DMS53 (cell line): ENCODE measurements around the gene TRIAP1.
"Not testable (repeated sequence)": the region's sequence is repeated elsewhere in the genome, so short reads cannot be mapped to it uniquely, and the experiment has no call there.

Source experiments
- DNase-seq: peaks from one replicate; lab custom pipeline; 2025; lab: John Stamatoyannopoulos, UW

Gene TRIAP1

DNA sequence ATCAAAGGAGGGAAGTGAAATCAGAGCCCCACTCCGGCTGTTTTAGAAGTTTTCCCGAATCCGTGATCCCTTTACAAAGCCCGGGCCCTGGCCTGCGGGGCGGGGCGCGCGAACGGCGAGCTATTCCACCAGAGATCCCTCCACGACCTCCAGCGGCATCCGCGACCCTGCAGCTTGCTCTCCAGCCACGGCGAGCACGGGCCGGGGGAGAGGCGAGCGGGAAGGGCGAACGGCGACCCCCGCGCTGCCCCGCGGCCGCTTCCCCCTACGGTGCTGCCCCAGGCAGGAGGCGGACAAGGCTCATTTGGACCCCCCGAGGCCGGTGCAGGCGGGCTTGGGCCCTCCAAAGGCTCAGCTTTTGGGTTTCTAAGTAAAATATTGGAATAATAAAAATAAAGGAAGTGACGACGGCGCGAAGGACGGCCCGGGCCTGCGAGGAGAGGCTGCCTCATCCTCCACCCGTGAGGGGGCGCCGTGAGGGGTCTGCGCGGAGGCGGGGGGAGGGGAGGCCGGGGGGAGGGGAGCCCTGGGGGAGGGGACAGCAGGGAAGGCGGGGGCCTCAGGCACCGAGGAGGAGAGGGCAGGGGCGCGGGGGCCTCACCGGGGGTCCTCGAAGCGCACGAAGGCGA is 22.8 kb upstream of the TRIAP1 start:
- peak; percentile 76 for DNase-seq

DNA sequence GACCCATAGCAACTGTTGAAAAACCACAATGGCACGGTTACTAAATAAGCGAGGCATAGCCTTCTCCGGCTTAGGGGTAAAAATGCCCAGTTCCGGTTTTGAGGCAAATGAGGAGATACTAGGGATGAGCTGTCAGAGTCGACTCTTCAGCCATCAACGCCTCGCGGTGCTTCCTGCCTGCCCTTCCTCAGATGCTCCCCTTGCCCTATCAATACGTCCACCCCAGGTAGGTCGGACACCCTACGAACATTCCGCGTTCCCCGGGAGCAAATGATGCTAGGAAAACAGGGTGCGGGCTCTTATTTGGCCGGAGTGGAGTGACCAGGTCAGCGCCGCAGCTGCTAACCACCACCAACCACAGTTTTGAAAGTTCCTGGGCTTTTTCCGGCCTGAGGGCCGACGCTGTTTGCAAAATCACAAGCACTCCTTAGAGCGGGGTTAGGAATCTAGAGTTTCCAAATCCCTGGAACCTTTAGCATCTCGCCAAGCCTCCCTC is 22.2 kb upstream of the TRIAP1 start:
- DNase-seq: peak; percentile 76

DNA sequence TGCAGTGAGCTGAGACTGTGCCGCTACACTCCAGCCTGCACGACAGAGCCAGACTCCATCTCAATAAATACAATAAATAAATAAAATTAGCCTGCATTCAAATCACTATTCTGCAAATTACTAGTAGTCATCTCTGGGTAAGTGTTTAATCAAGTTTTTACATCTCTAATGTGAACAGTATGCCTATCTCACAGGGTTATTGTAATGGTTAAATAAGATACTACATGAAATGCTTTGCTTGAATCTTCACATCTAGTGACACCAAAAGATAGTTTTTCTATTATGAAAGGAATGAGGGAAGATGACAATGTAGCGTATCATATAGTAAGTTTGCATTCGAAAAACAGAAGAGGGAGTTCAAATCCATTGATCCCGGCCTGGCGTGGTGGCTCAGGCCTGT is 21.3 kb upstream of the TRIAP1 start:
- DNase-seq: no peak

DNA sequence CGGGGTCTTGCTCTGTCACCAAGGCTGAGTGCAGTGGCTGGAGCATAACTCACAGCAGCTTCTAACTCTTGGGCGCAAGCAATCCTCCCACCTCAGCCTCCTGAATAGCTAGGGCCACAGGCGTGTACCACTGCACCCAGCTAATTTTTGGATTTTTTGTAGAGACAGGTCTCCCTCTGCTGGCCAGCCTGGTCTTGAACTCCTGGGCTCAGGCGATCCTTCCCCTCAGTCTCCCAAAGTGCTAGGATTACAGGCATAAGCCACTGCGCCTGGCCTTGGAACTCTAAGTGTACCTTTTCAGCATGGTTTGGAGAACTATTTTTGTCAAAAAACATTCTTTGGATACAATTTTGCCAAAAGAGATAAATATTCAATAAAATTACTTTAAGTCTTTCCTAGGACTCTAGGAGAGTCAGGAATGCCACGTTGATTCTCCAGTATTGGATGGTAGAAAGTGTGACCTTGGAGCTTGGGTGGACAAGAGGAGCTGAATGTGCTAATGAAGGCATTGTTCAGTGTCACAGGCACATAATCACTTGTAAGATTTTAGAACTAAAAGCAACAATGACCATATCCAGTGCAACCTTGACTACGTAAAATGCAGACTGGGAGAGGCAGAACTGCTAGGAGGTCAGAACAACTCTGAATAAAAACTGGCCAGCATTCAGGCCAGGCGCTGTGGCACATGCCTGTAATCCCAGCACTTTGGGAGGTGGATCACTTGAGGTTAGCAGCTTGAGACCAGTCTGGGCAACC is 20.6 kb upstream of the TRIAP1 start:
- DNase-seq: peak; percentile 66

DNA sequence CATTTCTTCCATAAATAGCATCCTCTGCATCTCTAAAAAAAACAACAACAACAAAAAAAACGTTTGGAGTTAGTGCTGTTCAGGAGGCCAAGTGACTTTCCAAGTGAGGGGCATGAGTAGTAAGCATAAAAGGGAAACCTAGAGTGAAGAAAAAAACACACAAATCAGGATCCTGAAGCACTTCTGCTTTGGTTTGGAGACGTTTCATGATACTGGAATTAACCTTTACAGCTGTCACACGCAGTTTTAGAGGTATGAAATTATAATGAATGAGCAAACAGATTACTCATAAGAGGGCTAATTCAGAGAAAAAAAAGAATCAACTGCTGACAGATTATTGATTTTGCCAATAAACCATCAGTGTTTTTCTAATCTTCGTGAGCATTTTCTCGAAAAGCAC is 19.6 kb upstream of the TRIAP1 start:
- DNase-seq: no peak

DNA sequence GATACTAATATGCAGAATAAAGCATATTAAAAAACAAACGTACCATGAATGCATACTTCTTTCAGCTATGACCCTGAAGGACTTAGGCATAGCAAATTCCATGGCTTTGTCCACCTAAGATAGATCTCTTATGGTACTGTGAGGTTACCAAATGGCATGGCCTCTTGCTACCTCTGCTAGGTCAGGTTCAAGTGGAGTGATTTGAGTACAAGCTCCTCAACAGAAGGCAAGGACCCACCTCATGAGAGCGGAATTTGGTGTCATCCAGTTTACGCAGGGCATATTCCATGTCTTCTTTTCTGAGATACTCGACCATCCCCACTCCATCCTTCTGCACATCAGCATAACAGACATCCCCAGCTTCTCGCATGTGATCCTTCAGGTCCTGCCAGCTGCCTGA is 17.5 kb upstream of the TRIAP1 start:
- DNase-seq: no peak

DNA sequence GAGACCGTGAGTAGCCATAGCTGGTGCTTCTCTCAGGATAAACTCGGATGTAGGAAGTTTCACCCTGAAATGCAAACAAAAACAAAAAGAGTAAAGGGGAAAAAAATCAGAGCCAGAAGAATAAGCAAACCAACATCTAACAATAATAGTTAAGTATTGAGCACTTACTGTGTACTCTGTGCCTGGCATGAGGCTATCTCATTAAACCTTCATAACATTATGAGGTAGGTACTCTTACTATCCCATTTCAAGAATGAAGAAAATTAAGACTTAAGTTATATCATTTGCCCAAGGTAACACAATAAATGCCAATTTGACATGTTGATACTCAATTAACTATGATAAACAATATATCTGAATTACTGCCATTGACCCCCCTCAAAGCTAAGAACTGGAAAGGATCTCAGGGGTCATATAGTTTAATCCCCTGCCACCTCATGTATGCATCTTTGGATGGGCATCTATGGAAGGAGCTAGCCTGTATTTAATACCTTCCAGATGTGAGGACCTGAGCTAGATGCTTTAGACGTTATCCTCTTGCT is 16.0 kb upstream of the TRIAP1 start:
- no peak for DNase-seq

DNA sequence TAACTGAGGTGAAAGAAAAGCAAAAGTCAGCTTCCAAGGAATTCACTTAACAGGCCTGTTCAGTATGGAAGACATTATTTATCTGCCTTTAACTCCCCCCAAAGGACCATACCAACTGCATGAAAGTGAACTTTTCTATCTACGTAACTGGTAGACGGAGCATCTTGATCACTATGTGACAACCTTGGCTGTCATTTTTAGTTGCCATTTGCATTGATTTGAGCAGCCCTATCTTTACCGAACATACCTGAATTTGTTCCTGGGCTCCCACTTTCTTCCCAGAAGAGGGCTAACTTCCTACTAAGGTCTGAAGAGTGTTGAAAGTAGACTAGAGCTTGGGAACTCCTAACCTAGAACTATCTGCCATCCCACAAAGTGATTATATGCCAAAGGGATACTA is 14.0 kb upstream of the TRIAP1 start:
- DNase-seq: no peak

DNA sequence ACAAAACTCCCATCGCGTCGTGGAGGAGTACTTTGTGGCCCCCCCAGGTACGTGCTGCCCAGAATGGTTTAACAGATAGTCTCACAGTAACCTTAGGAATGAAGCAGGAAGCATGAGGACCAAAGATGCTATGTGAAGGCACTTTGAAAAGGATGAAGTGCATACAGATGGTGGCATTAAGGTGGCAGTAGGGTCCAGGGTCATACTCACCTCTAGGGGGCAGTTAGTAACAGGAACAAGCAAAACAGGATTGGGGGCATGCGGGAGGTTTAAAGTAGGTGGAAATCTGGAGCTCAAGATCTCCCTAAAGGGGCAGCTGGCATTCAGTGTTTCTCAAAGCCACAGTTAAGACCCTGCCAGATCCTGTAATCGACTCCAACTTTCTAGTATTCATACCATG is 10.9 kb upstream of the TRIAP1 start:
- DNase-seq: peak; percentile 54

DNA sequence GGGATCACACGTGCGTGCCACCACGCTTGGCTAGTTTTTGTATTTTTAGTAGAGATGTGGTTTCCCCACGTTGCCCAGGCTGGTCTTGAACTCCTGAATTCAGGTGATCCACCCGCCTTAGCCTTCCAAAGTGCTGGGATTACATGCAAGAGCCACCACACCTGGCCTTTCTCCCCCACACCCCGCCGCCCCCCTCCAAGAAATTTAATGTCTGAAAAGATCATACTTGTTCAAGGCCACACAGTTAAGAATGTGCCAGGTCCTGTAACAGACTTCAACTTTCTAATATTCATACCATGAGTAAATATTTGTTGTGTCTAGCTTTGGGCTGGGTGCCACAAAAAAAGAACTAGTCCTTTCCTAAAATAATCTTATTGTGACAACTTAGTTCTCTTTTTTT is 9.1 kb upstream of the TRIAP1 start:
- no peak for DNase-seq

DNA sequence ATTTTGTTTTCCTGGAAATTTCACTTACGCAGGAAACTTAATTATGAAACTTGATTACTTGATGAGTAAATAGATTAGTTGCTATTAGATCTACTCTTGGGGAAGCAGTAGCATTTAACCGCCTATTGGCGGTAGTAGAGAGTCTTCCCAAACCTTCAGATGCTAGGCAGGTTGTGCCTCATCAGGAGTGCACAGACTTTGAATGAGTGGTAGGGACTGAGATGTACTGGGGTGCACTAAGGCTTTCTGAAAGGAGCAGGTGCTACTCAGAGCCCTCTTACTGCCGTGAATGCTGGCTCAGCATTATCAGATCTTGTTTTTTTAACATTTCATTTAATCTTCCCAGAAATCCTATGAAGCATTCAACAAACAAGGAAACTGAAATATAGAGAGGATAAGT is 7.8 kb upstream of the TRIAP1 start:
- peak; percentile 70 for DNase-seq

DNA sequence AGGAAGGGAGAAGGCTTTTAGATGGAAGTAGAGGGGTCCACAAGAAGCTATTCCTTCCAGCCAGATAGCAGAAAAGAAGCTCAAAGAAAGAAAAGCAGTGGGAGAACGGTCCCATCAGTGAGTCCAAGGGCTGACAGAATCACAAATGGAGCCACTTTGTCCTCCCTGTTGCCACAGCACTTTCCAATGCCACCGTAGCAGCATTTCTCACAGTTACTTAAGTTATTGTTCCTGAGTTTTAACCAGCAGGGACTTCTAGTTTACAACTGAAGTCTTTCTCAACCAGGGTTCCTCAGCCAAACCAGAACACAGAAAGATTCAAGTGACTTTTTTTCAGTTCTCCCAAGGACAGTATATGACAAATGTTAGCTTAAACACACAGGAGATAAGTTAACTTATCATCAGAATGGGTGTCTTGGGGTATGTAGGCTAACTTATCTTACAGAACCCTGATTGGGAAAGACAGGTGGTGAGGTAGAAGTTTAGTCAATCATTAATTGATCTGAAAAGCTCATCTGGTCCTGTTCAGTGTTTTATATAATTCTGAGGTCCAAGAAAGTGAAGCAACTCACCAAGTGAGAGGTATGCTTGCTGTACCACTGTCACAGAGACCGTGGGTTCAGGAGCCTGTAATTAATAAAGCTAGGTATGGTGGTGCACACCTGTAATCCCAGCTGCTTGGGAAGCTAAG is 7.0 kb upstream of the TRIAP1 start:
- DNase-seq: no peak

DNA sequence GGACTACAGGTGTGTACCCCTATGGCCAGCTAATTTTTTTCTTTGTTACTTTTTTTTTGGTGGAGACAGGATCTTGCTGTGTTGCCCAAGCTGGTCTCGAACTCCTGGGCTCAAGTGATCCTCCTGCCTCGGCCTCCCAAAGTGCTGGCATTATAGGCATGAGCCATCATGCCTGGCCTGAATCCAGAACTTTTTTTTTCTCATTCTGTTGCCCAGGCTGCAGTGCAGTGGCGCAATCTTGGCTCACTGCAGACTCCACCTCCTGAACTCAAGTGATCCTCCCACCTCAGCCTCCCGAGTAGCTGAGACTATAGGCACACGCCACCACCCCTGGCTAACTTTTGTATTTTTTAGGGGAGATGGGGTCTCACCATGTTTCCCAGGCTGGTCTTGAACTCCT is 6.3 kb upstream of the TRIAP1 start:
- DNase-seq: not testable (repeated sequence)

DNA sequence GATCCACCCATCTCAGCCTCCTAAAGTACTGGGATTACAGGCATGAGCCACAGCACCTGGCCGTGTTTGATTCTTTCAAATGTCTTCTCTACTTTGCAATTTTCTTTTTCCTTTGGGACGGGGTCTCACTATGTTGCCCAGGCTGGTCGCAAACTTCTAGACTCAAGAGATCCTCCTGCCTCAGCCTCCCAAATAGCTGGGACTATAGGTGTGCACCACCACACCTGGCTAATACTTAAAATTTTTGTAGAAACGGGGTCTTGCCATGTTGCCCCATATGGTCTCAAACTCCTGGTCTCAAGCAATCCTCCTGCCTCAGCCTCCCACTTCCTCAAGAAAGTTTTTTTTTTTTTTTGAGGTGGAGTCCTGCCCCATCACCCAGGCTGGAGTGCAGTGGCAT is 1.8 kb upstream of the TRIAP1 start:
- no peak for DNase-seq

DNA sequence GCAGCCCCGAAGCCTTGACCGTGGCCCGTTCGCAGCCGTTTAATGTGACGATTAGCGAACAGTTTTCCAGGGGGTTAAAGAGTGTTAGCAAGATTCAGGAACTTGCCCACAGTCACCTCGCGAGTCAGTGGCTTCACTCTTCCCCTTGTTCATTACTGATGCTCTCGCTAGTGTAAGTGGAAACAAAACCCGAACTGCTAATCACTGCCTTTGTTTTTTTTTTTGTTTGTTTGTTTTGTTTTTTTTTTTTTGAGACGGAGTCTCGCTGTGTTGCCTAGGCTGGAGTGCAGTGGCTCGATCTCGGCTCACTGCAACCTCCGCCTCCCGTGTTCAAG is 627 bp upstream of the TRIAP1 start:
- not testable (repeated sequence) for DNase-seq

DNA sequence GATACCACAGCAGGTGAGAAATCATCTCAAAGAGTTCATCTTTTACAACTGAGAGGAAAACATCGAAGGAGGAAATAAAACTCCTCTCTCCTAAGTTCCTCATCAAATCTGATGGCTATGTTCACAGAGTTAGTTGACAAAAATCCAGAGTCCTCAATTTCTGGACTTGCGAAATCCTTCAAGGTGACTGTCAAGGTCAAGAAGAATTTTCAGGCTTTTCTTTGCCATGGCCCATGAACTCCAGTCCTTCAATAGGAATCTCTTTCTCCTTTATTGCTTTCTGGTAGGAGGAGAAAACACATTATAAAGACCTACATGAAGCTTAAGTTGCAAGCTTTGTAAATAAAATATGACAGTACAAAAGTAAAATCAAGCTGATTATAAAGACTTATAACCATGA is 1.5 kb downstream of the TRIAP1 start:
- no peak for DNase-seq

DNA sequence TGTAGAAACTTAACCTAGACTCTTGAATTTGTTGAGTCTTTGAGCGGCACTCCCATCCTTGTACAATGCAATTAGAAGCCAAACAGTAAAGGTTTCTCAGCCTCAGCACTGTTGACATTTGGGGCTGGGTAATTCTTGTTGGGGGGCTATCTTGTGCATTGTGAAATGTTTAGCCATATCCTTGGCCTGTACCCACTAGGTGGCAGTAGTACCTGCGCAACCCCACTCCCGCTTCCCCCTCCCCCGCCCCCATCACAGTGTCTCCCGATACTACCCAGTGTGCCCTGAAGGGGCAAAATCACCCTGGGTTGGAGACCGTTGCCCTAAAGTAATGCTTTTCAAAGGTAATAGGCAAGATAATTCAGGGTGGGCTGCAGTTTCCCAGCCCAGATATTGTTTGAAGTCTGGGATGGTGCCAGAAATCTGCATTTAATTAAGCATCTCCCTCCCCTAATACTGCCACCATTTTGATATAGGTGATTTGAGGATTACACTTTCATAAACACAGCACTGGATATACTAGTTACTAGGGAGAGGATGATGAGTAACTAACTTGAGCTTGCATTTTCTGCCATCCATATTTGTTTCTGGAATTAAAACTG is 6.4 kb downstream of the TRIAP1 start:
- DNase-seq: peak; percentile 87

DNA sequence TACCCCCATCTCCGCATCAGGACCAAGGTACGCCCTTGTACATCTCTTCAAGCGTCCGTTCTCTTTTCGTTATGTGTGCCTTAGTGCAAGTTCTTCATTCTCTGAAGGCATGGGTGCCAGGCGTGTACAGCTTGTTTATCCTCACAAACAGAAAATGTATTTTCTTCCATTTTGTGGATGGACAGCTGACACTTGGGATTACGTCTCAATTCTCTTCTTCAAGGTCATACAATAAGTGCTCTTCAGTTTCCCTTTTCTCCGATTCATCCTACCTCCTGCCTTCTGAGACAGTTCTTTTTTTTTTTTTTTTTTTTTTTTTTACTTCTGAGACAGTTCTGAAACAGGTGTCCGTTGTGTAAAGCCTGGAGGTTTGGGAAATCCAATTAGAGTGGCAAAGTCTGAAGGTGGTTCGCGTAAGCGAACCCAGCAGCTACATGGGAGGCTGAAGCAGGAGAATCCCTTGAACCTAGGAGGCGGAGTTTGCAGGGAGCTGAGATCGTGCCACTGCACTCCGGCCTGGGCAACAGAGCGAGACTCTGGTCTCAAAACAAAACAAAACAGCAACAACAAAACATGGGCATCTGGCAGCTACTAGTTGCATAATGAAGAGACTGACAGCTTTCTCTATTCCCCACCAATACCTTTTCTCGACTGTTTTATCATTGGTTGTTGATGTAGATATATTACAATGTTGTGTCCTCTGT is 7.5 kb downstream of the TRIAP1 start:
- peak; percentile 60 for DNase-seq

DNA sequence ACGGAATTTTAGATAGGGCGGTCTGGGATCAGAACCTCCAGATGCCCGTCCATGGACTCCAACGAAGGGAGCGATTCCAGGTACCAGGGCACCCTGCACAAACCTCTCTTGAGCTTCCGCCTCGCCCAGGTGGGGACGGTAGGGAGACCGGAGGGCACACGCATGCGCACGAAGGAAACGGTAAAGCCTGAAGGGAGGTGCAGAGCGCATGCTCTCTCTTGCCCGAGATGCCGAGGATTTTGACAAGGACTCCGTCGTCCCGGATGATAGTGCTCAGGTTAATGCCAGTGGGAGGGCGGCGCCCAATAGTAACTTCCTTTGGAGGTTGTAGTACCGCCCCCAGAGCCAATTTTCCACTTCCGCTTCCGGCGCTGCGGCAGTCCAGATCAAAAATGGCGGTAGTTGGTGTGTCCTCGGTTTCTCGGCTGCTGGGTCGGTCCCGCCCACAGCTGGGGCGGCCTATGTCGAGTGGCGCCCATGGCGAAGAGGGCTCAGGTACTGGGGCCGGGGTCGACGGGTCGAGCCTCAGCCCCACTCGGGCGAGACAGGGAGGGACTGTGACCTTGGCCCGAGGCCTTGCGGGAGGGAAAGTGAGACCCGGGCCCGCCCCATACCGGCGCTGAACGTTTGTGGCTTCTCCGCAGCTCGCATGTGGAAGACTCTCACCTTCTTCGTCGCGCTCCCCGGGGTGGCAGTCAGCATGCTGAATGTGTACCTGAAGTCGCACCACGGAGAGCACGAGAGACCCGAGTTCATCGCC is 8.3 kb downstream of the TRIAP1 start, which contains the start of gene COX6A1:
Gene COX6A1, plus strand, starts transcription at position 379 of the 760 bp plus-strand sequence. Its CDS starts 14 bp downstream, at position 393.
- DNase-seq: peak; percentile 100

DNA sequence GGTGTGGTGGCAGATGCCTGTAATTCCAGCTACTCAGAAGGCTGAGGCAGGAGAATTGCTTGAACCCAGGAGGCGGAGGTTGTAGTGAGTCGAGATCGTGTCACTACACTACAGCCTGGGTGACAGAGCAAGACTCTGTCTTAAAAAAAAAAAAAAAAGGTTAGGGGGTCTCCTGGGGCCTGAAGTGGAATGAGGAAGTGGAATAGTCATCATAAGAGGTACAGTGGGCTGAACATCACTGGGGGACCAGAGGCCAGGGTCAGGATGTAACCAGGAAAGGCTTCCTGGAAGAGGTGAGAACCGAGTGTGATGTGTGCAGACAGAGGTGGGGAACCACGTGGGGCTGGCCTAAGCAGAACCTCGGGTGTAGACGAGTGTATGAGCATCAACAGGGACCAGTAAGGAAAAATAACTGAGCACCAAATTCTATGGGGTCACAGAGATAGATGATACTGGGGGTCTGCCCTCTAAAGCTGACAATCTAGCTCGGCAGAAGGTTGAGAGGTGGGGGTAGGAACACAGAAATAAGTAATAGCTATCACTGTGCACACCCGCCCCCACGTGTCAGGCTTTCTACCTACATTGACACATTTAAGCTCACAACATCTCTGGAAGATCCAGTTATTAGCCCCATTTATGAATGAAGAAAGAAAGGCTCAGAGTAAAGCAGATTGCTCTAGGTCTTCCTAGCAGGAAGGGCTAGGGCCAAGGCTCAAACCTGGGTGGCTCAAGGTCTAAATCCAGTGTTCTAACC is 13.2 kb downstream of the TRIAP1 start:
- DNase-seq: no peak
